ENCODE measurements around the gene SLC16A8.
A peak's percentile ranks its signal among the peaks of the same experiment; 100 is the strongest.

Gene SLC16A8

DNA sequence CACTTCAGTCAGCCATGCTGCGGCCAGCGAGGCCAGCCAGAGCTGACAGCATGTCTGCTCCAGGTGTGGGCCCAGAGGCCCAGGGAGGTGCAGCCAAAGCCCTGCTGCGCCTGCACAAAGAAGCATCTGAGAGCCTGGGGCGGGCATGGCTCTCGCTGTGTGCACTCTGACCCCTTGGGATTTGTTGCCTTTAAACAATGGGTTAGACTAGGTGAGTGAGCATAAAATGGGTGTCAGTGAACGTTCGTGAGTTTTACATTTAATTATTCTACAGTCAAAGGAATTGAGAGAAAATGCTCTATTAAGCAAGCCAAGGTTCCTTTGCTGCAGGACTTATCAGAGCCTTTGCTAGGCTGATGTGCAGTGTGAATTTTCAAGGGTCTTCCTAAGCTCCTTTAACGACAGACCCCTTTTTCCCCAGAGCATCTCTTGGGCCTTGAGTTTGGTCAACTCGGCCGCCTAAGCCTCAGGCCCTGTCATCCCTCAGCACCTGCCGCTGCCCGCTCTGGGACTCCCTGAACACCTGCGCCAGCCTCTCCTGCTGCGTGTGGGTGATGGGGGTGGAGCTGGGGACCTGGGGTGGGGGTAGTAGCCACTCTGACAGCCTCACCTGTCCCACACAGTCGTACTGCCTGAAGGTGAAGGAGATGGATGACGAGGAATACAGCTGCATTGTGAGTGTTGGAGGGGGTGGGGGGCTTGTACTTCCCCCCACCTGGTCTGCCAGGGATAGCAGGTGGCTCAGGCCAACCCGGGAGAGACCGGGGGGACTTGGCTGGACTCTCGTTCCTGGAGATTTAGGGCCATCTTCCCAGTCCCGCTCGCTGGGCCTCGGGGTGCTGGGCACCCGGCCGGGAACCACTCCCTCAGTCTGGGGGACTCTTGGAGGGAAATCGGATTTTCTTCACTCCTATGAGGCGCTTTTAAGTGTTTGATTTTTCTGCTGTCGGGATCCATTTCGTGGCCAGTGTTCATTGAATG is 10.5 kb downstream of the SLC16A8 start:
- DNase-seq (ENCODE audit: low read depth): no peak

DNA sequence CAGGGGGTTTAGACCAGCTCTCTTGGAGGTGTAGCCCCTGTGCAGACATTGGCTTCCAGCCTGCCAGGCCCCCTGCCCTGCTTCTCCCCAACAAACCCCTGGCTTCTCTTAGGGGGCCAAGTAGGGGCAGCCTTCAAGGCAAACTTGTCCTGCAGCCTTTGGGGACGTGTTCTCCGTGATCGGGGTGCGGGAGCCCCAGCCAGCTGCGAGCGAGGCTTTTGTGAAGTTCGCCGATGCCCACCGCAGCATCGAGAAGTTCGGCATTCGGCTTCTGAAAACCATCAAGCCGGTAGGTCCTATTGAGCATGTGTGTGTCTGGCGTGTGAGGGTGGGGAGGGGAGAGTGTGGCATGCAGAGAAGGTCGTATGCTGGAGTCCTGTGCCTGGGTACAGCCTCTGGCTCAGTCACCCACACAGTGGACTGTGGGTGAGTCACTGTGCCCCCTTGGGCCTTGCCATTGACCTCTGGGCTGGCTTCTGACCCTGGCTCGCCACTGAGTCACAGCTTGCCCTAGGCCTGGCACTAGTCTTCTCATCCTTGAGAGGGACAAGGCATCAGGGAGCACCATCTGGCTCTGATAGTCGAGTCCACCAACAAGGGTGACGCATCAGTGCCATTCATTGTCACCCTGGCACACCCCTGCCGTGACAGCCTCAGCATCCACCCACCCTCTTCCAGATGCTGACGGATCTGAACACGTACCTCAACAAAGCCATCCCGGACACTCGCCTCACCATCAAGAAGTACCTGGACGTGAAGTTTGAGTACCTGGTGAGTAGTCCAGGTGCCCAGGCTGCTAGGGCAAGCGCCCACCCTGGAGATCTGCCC is 11.4 kb downstream of the SLC16A8 start:
- no peak for DNase-seq (ENCODE audit: low read depth)

GRCh38 chr22:38071421-38072321 is 12.3 kb downstream of the SLC16A8 start:
- no peak for DNase-seq (ENCODE audit: low read depth)

- DNase-seq (ENCODE audit: low read depth): no peak
These were observed 13.6 kb downstream of the SLC16A8 start for GRCh38 chr22:38070250-38070921.

GRCh38 chr22:38069372-38070249 is 14.4 kb downstream of the SLC16A8 start:
- DNase-seq (ENCODE audit: low read depth): no peak

- DNase-seq (ENCODE audit: low read depth): no peak
These were observed 15.2 kb downstream of the SLC16A8 start for GRCh38 chr22:38068641-38069371.

DNA sequence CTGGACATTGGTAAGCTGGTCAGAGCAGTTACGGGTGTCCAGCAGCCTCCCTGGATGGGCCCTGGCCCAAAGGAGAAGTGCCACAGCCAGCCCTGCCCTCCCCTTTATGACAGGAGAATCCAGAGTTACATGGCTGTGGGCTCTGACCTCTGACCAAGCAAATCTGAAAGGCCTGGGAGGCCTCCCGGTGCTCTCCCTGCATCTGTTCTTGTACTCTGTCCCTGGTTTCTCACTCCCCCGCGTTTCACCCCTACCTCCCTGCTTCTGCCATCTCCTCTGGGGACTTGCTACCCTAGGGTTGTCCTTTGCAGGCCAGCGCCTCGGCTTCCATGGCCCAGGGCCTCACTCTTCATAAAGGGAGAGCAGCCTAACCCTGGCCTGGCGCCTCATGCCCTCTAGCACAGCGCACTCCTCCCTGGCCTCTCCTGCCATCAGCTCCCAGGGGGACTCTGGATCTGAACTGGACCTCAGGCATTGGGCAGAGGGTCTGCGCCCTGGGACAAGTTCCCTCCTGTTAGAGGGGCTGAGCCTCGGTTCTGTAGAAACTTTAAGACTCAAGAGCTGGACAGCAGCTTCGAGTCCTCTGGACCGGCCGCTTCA is 16.1 kb downstream of the SLC16A8 start:
- no peak for DNase-seq (ENCODE audit: low read depth)

DNA sequence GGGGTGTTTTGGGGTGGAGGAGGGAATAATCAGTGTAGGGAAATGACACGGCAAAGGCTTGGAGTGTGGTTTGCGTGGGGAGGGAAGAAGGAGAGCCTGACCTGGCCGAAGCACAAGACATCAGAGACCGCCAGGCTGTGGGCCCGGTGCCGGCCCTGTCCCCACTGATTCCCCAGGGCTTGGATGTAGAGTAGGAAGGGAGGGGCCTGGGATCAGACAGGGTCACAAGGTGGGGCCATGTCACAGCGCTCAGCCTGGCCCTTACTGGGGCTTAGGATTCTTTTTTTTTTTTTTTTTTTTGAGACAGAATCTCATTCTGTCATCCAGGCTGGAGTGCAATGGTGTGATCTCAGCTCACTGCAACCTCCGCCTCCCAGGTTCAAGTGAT is 17.0 kb downstream of the SLC16A8 start:
- DNase-seq (ENCODE audit: low read depth): no peak

DNA sequence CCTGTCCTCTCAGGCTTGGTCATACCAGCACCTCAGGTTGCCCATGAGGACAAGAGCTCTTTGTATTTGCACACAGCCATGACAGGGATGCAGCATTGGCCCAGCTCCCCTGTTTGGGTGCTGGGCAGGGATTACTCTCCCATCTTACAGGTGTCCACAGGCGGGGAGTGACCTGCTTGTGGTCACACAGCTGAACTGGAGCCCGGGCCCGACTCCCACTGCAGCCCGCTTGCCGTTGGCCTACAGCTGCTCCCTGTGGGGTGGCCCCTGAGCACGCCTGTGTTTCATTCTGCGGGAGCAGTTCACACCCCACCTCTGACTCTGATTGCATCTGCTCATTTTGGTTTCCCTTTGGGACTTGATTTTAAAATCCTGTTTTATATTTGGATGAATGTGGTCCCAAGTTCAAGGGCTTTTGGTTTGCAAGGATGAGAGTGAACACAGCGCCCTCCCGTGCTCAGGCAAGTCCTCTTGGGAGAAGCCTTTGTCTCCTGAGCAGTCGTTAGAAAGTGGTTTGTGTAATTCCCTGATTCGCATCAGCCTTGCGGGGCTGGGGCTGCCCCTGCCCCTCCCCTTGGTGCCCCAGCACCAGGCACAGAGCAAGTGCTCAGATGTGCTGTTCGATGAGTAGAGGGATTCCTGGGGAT is 17.5 kb downstream of the SLC16A8 start:
- no peak for DNase-seq (ENCODE audit: low read depth)

DNA sequence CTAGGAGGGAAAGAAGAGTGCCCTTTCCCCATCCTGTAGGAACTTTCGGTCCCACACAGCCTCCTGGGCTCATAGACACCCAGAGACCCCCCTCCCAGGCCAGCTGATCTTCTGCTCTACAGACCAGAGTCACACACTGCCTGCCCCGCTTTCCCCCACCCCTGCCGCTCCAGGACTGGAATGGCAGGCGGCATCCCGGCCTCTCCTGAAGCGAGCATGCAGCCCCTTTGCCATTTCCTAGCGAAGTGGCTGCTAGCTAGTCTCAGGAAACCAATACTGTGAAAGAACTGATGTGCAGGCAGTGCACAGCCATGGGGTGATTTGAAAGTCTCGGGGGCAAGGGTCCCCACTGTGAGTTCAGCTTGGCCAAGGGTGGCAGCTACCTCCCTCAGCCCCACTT is 18.4 kb downstream of the SLC16A8 start:
- no peak for DNase-seq (ENCODE audit: low read depth)

GRCh38 chr22:38062791-38063190 is 21.2 kb downstream of the SLC16A8 start:
- no peak for DNase-seq (ENCODE audit: low read depth)

DNA sequence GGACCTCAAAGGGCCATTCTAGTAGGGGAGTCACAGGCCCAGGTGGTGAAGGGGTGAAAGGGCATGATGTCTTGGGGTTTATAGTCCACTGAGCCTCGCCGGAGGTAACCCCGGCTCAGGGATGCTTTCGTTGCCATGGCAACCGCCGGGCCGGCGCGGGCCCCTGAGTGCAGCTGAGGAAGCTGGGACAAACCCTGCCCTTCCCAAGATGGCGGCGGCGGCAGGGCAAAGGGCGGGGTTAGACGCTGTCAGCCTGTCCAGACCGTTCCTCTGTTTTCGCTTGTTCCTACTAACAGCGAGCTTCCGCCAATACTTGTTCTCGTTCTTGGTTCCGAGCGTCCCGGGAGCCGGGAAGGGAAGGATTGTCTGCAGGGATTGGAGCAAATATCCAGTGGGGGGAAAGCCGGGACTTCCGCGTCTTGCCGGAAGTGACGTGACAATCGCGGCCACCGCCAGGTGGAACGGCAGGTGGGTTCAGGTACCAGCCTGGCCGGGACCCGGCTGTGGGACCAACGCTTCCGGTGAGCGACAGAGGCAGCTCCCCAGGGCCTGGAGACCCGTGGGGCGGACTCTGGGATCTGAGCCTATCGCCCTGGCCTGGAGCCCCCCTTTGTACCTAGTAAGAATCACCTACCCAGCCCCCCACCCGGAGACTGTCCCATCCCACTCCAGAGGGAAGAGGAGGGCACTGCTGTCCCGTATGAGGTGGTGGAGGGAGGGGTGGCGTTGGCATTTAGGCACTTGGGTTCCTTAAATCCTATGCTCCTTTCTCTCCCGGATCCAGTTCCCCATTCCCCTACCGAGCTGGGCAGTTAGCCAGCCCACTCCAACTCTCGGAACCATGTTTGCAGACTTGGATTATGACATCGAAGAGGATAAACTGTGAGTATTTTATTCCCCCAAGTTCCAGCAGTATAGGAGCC is 26.8 kb downstream of the SLC16A8 start, which contains the start of gene PICK1:
Gene PICK1 (plus strand): TSS at position 436 of the 923 bp plus-strand sequence. CDS start 406 bp downstream, at position 842.
- peak; percentile 72 for DNase-seq (ENCODE audit: low read depth)

GRCh38 chr22:38051900-38052862 is 31.8 kb downstream of the SLC16A8 start:
- DNase-seq (ENCODE audit: low read depth): peak; percentile 68

DNA sequence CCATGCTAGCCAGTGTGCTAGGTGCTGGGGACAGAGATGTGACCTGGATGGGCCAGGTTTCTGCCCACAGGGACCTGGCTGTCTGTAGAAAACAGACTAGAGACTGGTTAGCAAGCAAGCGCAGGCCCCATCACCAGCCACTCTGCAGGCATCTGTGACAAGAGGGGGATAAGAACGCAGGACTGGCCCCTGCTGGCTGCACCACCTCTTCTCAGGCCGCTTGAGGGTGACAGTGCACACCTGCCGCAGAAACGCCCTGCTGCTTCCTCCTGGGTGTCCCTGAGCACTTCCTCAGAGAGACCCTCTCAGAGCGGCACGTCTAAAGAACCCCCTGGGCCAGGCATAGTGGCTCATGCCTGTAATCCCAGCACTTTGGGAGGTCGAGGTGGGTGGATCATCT is 32.7 kb downstream of the SLC16A8 start:
- DNase-seq (ENCODE audit: low read depth): no peak

DNA sequence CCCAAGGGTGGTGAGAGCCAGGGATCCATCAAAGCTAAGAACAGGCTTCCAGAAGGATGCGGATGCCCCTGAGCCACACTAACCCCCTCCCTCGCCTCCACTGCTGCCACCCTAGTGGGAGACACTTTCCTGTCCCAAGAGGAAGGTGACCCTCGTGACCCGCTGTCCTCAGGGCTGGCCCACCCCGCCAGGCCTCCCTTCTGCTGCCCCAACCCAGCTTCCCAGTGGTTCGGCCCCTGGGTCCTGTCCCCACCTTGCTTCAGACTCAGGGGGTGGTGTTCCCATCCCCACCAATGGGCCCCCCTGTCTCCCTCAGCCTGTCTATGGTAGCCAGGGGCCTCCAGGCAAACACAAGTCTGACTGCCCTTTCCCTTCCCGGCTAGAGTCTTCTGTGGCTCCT is 33.3 kb downstream of the SLC16A8 start:
- DNase-seq (ENCODE audit: low read depth): no peak
